Right cardiac atrium (tissue), 5 donors: ENCODE measurements around the gene UBAC2. TPM values are rescaled to one million over a fixed set of nuclear protein-coding genes. Genes with fewer than 3 reads are reported as not detected.

Source experiments
- microRNA-seq, 2 donors: library from miRNA; unstranded; fragments of <30 nt; microRNA quantifications; one replicate each; pipeline ENCODE4 v1.2.0, GENCODE V29; 2020 to 2021
- polyA plus RNA-seq: library from polyadenylated mRNA; stranded (reverse); fragments of 200-250 nt; gene quantifications from one replicate; pipeline ENCODE4 v1.2.3, GENCODE V29; 2013
- total RNA-seq, 4 donors: library from RNA; stranded (reverse); fragmentation: NEBNext Ultra II Directional; extraction: Animal tissue kit (Norgen Biotek cat#: 25700); gene quantifications; one replicate each; pipeline ENCODE4 v1.2.1, GENCODE V29; 2021
- donor health status: healthy with polysubstance abuse.
- donor health status: DM: no; HTN: yes; CAD: no.
- donor health status: DM: no; HTN: no; CAD: no.
- donor health status: DM: no; HTN: yes; CAD: no; lungs with severe emphysema.
- donor health status: DM: yes; HTN: yes; CAD: no.

Gene UBAC2
- total and polyA plus RNA-seq, 5 donors: 41.7 to 52.2 (median 47.6) TPM

Small RNA genes lying within 50 kb of the gene (microRNA-seq; reads per million reads assigned to microRNA genes)
- 0 reads per million in 2 donors for gene MIR623

Other genes starting within 250 kb of the UBAC2 start
- 10 to 100 TPM; 39.4 to 59.7 (median 57.2) TPM for gene DOCK9, start 222.8 kb upstream of the UBAC2 start, total RNA-seq
- 26.8 TPM for gene DOCK9, start 222.8 kb upstream of the UBAC2 start, polyA plus RNA-seq
- under 1 TPM in 2 of 4 donors, not detected in 2; 0.21 to 0.37 TPM for gene GPR18, start 57.5 kb downstream of the UBAC2 start, total RNA-seq
- gene GPR18, start 57.5 kb downstream of the UBAC2 start, polyA plus RNA-seq: not detected
- 10 to 100 TPM in 2 of 4 donors, 1 to 10 TPM in 2; 9.7 to 20.7 (median 13.5) TPM for gene GPR183, start 106.5 kb downstream of the UBAC2 start, total RNA-seq
- 14.5 TPM for gene GPR183, start 106.5 kb downstream of the UBAC2 start, polyA plus RNA-seq